SK-N-SH (cell line): ENCODE data around the gene SLC25A28. TPM values are rescaled to one million over a fixed set of nuclear protein-coding genes. Genes with fewer than 3 reads are reported as not detected.

Experiments used
- CTCF ChIA-PET: fragments of 300-600, 350-600 bp; formaldehyde crosslinking; extraction: SDS; loops from one replicate; lab custom pipeline; 2021; lab: Yijun Ruan, JAX
- POLR2A ChIA-PET: fragments of 350-600 bp; sonication (Branson Sonifier 250); formaldehyde crosslinking; extraction: SDS; loops from one replicate; lab custom pipeline; 2020; ENCODE audit warnings: antibody characterized with exemption, inconsistent platforms; lab: Yijun Ruan, JAX
- DNase-seq: peaks from one replicate; pipeline ENCODE4 v3.0.0; 2012
- H2AFZ ChIP-seq: fragments of 200-600 bp; sonication (generic); 2 replicates; pipeline ENCODE4 v1.8.1; 2016; ENCODE audit warnings: antibody characterized with exemption, mild to moderate bottlenecking, low read depth
- H3F3A ChIP-seq: fragments of 200-600 bp; sonication (generic); replicated peaks from 2 replicates; pipeline ENCODE3; 2016; ENCODE audit warnings: antibody characterized with exemption, mild to moderate bottlenecking; ENCODE audit not compliant: insufficient read depth
- H3K27ac ChIP-seq, 2 experiments: fragments of 200-500 bp in 1 of 2; fragments of 200-600 bp in 1 of 2; sonication (Bioruptor generic) in 1 of 2; sonication (generic), shearing (Covaris generic) in 1 of 2; 2 replicates each; pipeline versions ENCODE4 v1.5.1 to v1.6.1; 2014 to 2016; ENCODE audit warnings: low read depth in 2 of 2, inconsistent platforms in 1 of 2, low read length in 1 of 2, mild to moderate bottlenecking in 1 of 2, mixed read lengths in 1 of 2
- H3K27me3 ChIP-seq: fragments of 200-600 bp; sonication (generic), shearing (Covaris generic); 2 replicates; pipeline ENCODE4 v1.6.1; 2016; ENCODE audit warnings: mixed run types; ENCODE audit not compliant: insufficient read depth
- H3K36me3 ChIP-seq, 2 experiments: fragments of 200-500 bp in 1 of 2; fragments of 200-600 bp in 1 of 2; sonication (Bioruptor generic) in 1 of 2; sonication (generic) in 1 of 2; replicated peaks in 1 of 2; 2 replicates each; pipeline versions ENCODE3 to v1.5.1; 2014 to 2016; ENCODE audit warnings: low read length in 1 of 2, mild to moderate bottlenecking in 1 of 2; ENCODE audit not compliant: insufficient read depth in 2 of 2, control insufficient read depth in 1 of 2
- H3K4me1 ChIP-seq, 2 experiments: fragments of 200-500 bp in 1 of 2; fragments of 200-600 bp in 1 of 2; sonication (Bioruptor generic) in 1 of 2; sonication (generic), shearing (Covaris generic) in 1 of 2; 2 replicates each; pipeline versions ENCODE4 v1.5.1 to v1.6.1; 2014 to 2016; ENCODE audit warnings: low read depth in 1 of 2, low read length in 1 of 2, mixed run types in 1 of 2; ENCODE audit not compliant: insufficient read depth in 2 of 2, control insufficient read depth in 1 of 2
- H3K4me2 ChIP-seq: fragments of 200-600 bp; sonication (generic), shearing (Covaris generic); 2 replicates; pipeline ENCODE4 v1.6.1; 2017; ENCODE audit warnings: mixed run types
- H3K4me3 ChIP-seq, 2 experiments: fragments of 200-500 bp in 1 of 2; fragments of 200-600 bp in 1 of 2; sonication (Bioruptor generic) in 1 of 2; sonication (generic), shearing (Covaris generic) in 1 of 2; 2 replicates each; pipeline versions ENCODE4 v1.5.1 to v1.8.1; 2014 to 2016; ENCODE audit warnings: low read depth in 2 of 2, inconsistent platforms in 1 of 2, low read length in 1 of 2, mild to moderate bottlenecking in 1 of 2, mixed read lengths in 1 of 2, moderate library complexity in 1 of 2
- H3K79me2 ChIP-seq: fragments of 200-600 bp; sonication (generic); 2 replicates; pipeline ENCODE4 v1.8.1; 2017; ENCODE audit warnings: mild to moderate bottlenecking; ENCODE audit not compliant: insufficient read depth
- H3K9ac ChIP-seq: fragments of 200-600 bp; sonication (generic); 2 replicates; pipeline ENCODE4 v1.6.1; 2017; ENCODE audit warnings: mixed run types
- H3K9me2 ChIP-seq: fragments of 200-600 bp; sonication (generic); 2 replicates; pipeline ENCODE4 v1.6.1; 2017; ENCODE audit warnings: mixed run types
- H3K9me3 ChIP-seq: fragments of 200-600 bp; sonication (generic); 2 replicates; pipeline ENCODE4 v1.6.1; 2017; ENCODE audit warnings: mixed run types, mild to moderate bottlenecking, moderate library complexity
- H4K20me1 ChIP-seq: fragments of 200-600 bp; sonication (generic); 2 replicates; pipeline ENCODE4 v1.6.1; 2017; ENCODE audit warnings: mild to moderate bottlenecking, mixed run types; ENCODE audit not compliant: insufficient read depth
- CTCF ChIP-seq: fragments of 200-600 bp; sonication (generic); IDR thresholded peaks from 2 replicates; pipeline ENCODE4 v1.6.1; 2017; ENCODE audit warnings: antibody characterized with exemption, mild to moderate bottlenecking, moderate library complexity
- EP300 ChIP-seq, 2 experiments: IDR thresholded peaks; 2 replicates each; pipeline versions ENCODE4 v1.4.0 to v1.6.1; 2012; ENCODE audit warnings: borderline replicate concordance in 1 of 2, low read depth in 1 of 2, low read length in 1 of 2
- FOXM1 ChIP-seq: IDR thresholded peaks from 2 replicates; pipeline ENCODE4 v1.4.0; 2012; ENCODE audit warnings: low read depth, mild to moderate bottlenecking
- GABPA ChIP-seq: IDR thresholded peaks from 2 replicates; pipeline ENCODE4 v1.4.0; 2012; ENCODE audit warnings: low read depth, mild to moderate bottlenecking
- JUND ChIP-seq: IDR thresholded peaks from 2 replicates; pipeline ENCODE4 v1.4.0; 2012
- MEF2A ChIP-seq: IDR thresholded peaks from 2 replicates; pipeline ENCODE4 v1.4.0; 2012; ENCODE audit warnings: low read depth, borderline replicate concordance
- MXI1 ChIP-seq: IDR thresholded peaks from 2 replicates; pipeline ENCODE4 v1.6.1; 2012; ENCODE audit warnings: mild to moderate bottlenecking, low read depth, low read length, improper control_type of control experiment
- POLR2AphosphoS5 ChIP-seq: IDR thresholded peaks from 2 replicates; pipeline ENCODE4 v1.6.1; 2012; ENCODE audit warnings: low read depth, low read length
- RCOR1 ChIP-seq: fragments of 150-350 bp; IDR thresholded peaks from 2 replicates; pipeline ENCODE4 v1.6.1; 2017; ENCODE audit warnings: antibody characterized with exemption, low read length
- SIN3A ChIP-seq: IDR thresholded peaks from 2 replicates; pipeline ENCODE4 v1.6.1; 2012; ENCODE audit warnings: low read depth, mild to moderate bottlenecking, low read length, moderate library complexity, borderline replicate concordance
- SMC3 ChIP-seq: IDR thresholded peaks from 2 replicates; pipeline ENCODE4 v1.6.1; 2012; ENCODE audit warnings: low read depth, low read length, improper control_type of control experiment
- TCF12 ChIP-seq: IDR thresholded peaks from 2 replicates; pipeline ENCODE4 v1.4.0; 2012
- USF1 ChIP-seq: IDR thresholded peaks from 2 replicates; pipeline ENCODE4 v1.4.0; 2012; ENCODE audit warnings: low read depth, borderline replicate concordance
- USF2 ChIP-seq: fragments of 150-350 bp; IDR thresholded peaks from 2 replicates; pipeline ENCODE4 v1.6.1; 2017; ENCODE audit warnings: antibody characterized with exemption, low read length, low read depth, borderline replicate concordance
- ZBTB33 ChIP-seq: IDR thresholded peaks from 2 replicates; pipeline ENCODE4 v1.4.0; 2012; ENCODE audit warnings: low read depth, borderline replicate concordance
- WGBS: methylation state at CpG from one replicate; pipeline ENCODE4 v1.1.6; 2017; ENCODE audit warnings: low lambda C conversion rate; 5-methylcytosine and 5-hydroxymethylcytosine counted together
- polyA plus RNA-seq, 3 experiments: library from polyadenylated mRNA; depleted of rRNA; stranded (reverse); fragments of >200 nt; gene quantifications; 2 replicates each; pipeline ENCODE4 v1.2.3, GENCODE V29; 2012
- TF ChIP-seq, protein P1 (sequence below): IDR thresholded peaks from 2 replicates; pipeline ENCODE4 v1.6.1; 2012; ENCODE audit warnings: mild to moderate bottlenecking, low read depth, low read length, moderate library complexity
- TF ChIP-seq, protein P2 (sequence below): IDR thresholded peaks from 2 replicates; pipeline ENCODE4 v1.4.0; 2012; ENCODE audit warnings: low read depth
- TF ChIP-seq, protein P3 (sequence below): fragments of 150-350 bp; IDR thresholded peaks from 2 replicates; pipeline ENCODE4 v1.6.1; 2016; ENCODE audit warnings: mild to moderate bottlenecking, low read depth, low read length

SLC25A28 gene
- polyA plus RNA-seq, 1 of the 3 experiments (the other 2 are of a cell fraction) = 23.8 TPM

DNA sequence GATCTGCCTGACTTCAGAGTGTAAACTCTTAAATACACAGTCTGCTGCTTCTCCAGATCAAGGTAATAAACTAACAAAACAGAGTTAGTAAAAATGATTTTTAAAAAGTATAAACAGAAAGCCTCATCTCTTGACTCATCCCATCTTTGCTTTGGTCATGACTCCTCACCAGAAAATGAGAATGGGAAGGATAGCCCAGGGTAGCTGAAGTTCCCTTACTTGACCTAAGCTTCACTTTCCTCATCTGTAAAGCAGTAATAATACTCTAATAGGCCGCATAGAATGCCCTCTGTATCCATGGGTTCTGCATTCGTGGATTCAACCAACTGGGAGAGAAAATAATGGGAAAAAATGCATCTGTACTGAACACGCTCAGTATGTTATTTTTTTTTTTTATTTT, 11.3 kb upstream of the SLC25A28 start:
- no peaks in the 10 kb centered on the region for H3K79me2 ChIP-seq
- H3F3A ChIP-seq = peaks cover 4% of the 10 kb centered on the region
- no peak for DNase-seq
- H3K27me3 ChIP-seq = no peaks in the 10 kb centered on the region
- no peaks in the 10 kb centered on the region for H4K20me1 ChIP-seq
- H3K9ac ChIP-seq = no peak overlapping the region
- ChIA-PET CTCF (interaction anchor here (1.0 to 4.3 kb wide), 8 partner anchors 10 to 195 kb away, joined by 3 to 21 read pairs (median 6); partner anchors contain the start of genes ENTPD7 and SLC25A28), POLR2A (no interaction called here)
- H2AFZ ChIP-seq = no peak overlapping the region
- H3K4me2 ChIP-seq = no peak overlapping the region
- no peaks in the 10 kb centered on the region for H3K36me3 ChIP-seq
- no peak overlapping the region for H3K4me3 ChIP-seq
- H3K9me3 ChIP-seq = no peaks in the 10 kb centered on the region
- TF ChIP-seq TCF12 (no peak), JUND (no peak), EP300 (IDR thresholded peaks at IDR 0.05; ENCODE audit: borderline replicate concordance in 1 of 2, low read depth in 1 of 2, low read length in 1 of 2) (no peak), CTCF (no peak), USF2 (no peak), MEF2A (no peak), SIN3A (no peak), POLR2AphosphoS5 (no peak), SMC3 (no peak), RCOR1 (no peak), MXI1 (no peak), GABPA (no peak), ZBTB33 (no peak), USF1 (no peak), FOXM1 (no peak)
- TF ChIP-seq, protein P1, sequence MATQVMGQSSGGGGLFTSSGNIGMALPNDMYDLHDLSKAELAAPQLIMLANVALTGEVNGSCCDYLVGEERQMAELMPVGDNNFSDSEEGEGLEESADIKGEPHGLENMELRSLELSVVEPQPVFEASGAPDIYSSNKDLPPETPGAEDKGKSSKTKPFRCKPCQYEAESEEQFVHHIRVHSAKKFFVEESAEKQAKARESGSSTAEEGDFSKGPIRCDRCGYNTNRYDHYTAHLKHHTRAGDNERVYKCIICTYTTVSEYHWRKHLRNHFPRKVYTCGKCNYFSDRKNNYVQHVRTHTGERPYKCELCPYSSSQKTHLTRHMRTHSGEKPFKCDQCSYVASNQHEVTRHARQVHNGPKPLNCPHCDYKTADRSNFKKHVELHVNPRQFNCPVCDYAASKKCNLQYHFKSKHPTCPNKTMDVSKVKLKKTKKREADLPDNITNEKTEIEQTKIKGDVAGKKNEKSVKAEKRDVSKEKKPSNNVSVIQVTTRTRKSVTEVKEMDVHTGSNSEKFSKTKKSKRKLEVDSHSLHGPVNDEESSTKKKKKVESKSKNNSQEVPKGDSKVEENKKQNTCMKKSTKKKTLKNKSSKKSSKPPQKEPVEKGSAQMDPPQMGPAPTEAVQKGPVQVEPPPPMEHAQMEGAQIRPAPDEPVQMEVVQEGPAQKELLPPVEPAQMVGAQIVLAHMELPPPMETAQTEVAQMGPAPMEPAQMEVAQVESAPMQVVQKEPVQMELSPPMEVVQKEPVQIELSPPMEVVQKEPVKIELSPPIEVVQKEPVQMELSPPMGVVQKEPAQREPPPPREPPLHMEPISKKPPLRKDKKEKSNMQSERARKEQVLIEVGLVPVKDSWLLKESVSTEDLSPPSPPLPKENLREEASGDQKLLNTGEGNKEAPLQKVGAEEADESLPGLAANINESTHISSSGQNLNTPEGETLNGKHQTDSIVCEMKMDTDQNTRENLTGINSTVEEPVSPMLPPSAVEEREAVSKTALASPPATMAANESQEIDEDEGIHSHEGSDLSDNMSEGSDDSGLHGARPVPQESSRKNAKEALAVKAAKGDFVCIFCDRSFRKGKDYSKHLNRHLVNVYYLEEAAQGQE = no peak
- TF ChIP-seq, protein P2, sequence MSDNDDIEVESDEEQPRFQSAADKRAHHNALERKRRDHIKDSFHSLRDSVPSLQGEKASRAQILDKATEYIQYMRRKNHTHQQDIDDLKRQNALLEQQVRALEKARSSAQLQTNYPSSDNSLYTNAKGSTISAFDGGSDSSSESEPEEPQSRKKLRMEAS = no peak
- TF ChIP-seq, protein P3, sequence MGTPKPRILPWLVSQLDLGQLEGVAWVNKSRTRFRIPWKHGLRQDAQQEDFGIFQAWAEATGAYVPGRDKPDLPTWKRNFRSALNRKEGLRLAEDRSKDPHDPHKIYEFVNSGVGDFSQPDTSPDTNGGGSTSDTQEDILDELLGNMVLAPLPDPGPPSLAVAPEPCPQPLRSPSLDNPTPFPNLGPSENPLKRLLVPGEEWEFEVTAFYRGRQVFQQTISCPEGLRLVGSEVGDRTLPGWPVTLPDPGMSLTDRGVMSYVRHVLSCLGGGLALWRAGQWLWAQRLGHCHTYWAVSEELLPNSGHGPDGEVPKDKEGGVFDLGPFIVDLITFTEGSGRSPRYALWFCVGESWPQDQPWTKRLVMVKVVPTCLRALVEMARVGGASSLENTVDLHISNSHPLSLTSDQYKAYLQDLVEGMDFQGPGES = no peak
- H3K9me2 ChIP-seq = no peaks in the 10 kb centered on the region
- peak overlapping the region in 1 of 2 experiments; percentile 30; a peak in 1 of 4 replicates for H3K27ac ChIP-seq
- peaks cover 8 to 9% of the 10 kb centered on the region in 2 experiments; a peak in 3 of 4 replicates for H3K4me1 ChIP-seq
- WGBS = 83% methylated on average over 3 of the region's 3 CpGs
